ENCODE results near the gene SDR9C7.

GRCh38 chr12:56885316-56885715 is 48.9 kb downstream of the SDR9C7 start:
- TF ChIP-seq CTCF (IDR thresholded peaks at IDR 0.05; ENCODE audit: insufficient read depth, low read length): no peak
- TF ChIP-seq POLR2AphosphoS5 (IDR thresholded peaks at IDR 0.05; ENCODE audit: low read depth): no peak

Data from HL-60 (cell line).